Cardiac muscle cell (in vitro differentiated cells and primary cell): ENCODE measurements around the gene SRPK1. TPM values are rescaled to one million over a fixed set of nuclear protein-coding genes. Genes with fewer than 3 reads are reported as not detected.

ENCODE experiments used
- DNase-seq, 2 donors: peaks; one replicate each; pipeline versions ENCODE4 v3.0.0 to v3.0.0-alpha.2; 2010 to 2017; ENCODE audit warnings: low read depth in 1 of 2, low spot score in 1 of 2
- H3K27ac ChIP-seq: fragments of 200-600 bp; sonication (generic); 2 replicates; pipeline ENCODE4 v1.5.1; 2016
- H3K27me3 ChIP-seq: fragments of 200-600 bp; sonication (generic); 2 replicates; pipeline ENCODE4 v1.6.0; 2016; ENCODE audit warnings: control low read depth
- H3K36me3 ChIP-seq: fragments of 200-600 bp; sonication (generic); 2 replicates; pipeline ENCODE4 v1.5.1; 2016; ENCODE audit warnings: control low read depth
- H3K4me1 ChIP-seq: fragments of 200-600 bp; sonication (generic); 2 replicates; pipeline ENCODE4 v1.8.1; 2017; ENCODE audit warnings: low read depth, mild to moderate bottlenecking, mixed run types
- H3K4me3 ChIP-seq: fragments of 200-600 bp; sonication (generic); 2 replicates; pipeline ENCODE4 v1.5.1; 2016; ENCODE audit warnings: mild to moderate bottlenecking
- H3K9me3 ChIP-seq: fragments of 200-600 bp; sonication (generic); 2 replicates; pipeline ENCODE4 v1.5.1; 2017; ENCODE audit warnings: low read depth, mild to moderate bottlenecking, control low read depth
- polyA plus RNA-seq: library from polyadenylated mRNA; unstranded; fragments of >200 nt; fragmentation: Nextera tagmentation; extraction: Ambion mirVana; gene quantifications from 2 replicates; pipeline ENCODE4 v1.2.1, GENCODE V29; 2016
- total RNA-seq: library from RNA; depleted of rRNA; stranded (reverse); fragments of >200 nt; gene quantifications from 2 replicates; pipeline ENCODE4 v1.2.3, GENCODE V29; 2016
- TF ChIP-seq, protein P1 (sequence below): IDR thresholded peaks from 2 replicates; pipeline ENCODE4 v1.5.1; 2012; ENCODE audit warnings: low read depth, mild to moderate bottlenecking, low read length

The SRPK1 gene
- total and polyA plus RNA-seq, 2 experiments from 2014 or later = 37.6 to 52.0 TPM

DNA sequence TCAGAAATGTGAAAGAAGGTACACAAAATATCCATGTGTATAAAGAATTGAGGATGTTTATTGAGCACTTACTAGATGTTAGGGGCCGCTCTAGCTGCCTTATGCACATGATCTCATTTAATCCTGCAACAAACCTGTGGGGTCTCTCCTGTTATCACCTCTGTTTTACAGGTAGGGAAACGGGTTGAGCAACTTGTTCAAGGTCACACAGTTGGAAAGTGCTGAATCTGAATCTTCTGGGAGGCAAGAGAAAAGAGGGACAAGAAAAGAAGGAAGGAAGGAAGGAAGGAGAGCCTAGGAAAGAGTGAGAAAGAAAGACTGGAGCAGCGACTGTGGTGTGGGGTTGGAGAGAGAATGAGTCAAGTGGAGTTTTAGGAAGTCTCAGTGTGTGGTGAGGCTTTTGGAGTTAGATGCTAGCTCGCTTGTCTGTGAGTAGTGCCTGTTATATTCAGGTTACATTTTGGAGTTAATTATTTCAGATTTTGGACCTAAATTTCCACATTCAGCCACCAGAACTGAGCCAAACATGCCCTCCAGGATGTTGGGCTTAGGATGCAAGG lies 132.4 kb downstream of the SRPK1 start:
- TF ChIP-seq, protein P1, sequence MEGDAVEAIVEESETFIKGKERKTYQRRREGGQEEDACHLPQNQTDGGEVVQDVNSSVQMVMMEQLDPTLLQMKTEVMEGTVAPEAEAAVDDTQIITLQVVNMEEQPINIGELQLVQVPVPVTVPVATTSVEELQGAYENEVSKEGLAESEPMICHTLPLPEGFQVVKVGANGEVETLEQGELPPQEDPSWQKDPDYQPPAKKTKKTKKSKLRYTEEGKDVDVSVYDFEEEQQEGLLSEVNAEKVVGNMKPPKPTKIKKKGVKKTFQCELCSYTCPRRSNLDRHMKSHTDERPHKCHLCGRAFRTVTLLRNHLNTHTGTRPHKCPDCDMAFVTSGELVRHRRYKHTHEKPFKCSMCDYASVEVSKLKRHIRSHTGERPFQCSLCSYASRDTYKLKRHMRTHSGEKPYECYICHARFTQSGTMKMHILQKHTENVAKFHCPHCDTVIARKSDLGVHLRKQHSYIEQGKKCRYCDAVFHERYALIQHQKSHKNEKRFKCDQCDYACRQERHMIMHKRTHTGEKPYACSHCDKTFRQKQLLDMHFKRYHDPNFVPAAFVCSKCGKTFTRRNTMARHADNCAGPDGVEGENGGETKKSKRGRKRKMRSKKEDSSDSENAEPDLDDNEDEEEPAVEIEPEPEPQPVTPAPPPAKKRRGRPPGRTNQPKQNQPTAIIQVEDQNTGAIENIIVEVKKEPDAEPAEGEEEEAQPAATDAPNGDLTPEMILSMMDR = no peak
- peaks cover 20% of the 10 kb centered on the region for H3K27me3 ChIP-seq
- no peak for DNase-seq
- no peaks in the 10 kb centered on the region for H3K9me3 ChIP-seq
- H3K36me3 ChIP-seq = no peaks in the 10 kb centered on the region
- no peaks in the 10 kb centered on the region for H3K4me1 ChIP-seq
- no peak overlapping the region for H3K27ac ChIP-seq
- no peak overlapping the region for H3K4me3 ChIP-seq

DNA sequence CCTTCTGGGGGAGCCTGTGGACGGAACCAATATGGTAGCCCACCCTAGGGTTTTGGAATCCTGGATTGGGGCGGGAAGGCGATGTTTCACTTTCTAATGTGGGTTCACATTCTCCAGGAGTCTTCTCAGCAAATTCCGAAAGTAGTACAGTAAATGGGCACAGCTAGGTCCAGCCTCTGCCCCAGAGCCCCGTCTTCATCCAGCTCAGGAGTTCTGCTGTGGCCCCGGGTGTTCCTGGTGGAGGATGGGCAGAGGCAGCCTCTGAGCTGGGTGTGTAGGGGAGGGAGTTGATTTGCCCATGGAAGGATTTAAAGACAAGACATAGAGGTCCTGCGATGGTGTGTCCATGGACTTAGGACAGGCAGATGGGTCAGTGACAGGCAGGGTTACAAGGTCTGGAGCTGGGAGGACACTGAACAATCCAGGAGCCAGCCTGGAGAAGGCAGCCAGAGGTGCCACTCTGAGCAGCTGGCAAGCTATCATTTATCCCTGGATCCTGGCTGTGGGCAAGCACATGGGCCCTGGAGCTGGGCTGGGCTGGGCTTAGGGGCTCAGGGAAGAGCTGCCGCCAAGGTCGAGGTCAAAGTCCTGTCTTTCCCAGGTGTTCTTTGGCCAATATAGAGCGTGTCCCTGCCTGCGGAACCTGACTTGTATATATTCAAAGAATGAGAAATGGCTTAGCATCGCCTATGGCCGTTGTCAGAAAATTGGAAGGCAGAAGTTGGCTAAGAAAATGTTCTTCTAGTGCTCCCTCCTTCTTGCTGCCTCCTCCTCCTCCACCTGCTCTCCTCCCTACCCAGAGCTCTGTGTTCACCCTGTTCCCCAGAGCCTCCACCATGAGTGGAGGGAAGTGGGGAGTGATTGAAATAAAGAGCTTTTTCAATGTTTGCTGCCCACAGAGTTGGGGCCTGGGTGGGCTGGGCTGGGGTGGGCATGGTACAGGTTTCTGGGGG lies 133.4 kb downstream of the SRPK1 start:
- Histone ChIP-seq H3K9me3 (no peaks in the 10 kb centered on the region), H3K27ac (no peak overlapping the region), H3K4me3 (no peak overlapping the region), H3K27me3 (peaks cover 20% of the 10 kb centered on the region), H3K4me1 (no peaks in the 10 kb centered on the region), H3K36me3 (no peaks in the 10 kb centered on the region)
- DNase-seq = no peak
- TF ChIP-seq, protein P1 = no peak

DNA sequence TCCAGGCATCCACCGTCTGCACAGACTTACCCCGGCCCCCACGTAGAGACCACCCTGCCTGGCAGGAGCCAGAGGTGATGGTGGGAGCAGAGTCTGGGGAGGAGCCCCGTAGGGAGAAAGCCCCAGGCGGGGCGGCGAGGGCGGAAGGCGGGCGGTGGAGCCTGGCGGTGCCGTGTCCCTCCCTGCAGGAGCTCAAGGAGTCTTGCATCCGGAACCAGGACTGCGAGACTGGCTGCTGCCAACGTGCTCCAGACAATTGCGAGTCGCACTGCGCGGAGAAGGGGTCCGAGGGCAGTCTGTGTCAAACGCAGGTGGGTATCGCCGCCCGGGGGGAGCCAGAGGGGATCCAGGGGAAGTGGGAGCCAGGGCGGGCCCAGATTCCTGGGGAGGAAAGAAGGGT lies 134.1 kb downstream of the SRPK1 start:
- TF ChIP-seq, protein P1 = no peak

DNA sequence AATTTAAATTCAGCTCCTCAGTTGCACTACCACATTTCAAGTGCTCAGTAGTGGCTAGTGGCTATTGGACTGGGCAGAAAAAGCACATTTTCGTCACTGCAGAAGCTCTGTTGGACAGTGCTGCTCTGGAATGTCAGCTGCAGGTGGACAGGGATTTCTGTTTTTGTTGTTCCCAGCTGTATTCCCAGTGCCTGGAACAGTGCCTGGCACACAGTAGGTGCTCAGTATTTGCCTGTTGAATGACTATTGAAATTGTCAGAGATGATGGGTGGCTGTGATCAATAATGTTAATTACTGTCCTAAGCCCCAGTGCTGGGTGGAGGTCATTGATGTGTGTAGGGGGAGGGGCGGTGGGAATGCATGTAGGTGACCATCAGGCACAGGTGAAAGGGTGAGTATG lies 134.6 kb downstream of the SRPK1 start:
- TF ChIP-seq, protein P1 = no peak
- Histone ChIP-seq H3K4me1 (no peaks in the 10 kb centered on the region), H3K36me3 (no peaks in the 10 kb centered on the region), H3K27ac (no peak overlapping the region), H3K27me3 (peaks cover 20% of the 10 kb centered on the region), H3K9me3 (no peaks in the 10 kb centered on the region), H3K4me3 (no peak overlapping the region)
- DNase-seq = no peak

More for the DNA sequence above, 134.1 kb downstream of the SRPK1 start:
- Histone ChIP-seq H3K36me3 (no peaks in the 10 kb centered on the region), H3K27ac (no peak overlapping the region), H3K27me3 (peaks cover 20% of the 10 kb centered on the region), H3K9me3 (no peaks in the 10 kb centered on the region), H3K4me1 (no peaks in the 10 kb centered on the region), H3K4me3 (no peak overlapping the region)
- DNase-seq = no peak

DNA sequence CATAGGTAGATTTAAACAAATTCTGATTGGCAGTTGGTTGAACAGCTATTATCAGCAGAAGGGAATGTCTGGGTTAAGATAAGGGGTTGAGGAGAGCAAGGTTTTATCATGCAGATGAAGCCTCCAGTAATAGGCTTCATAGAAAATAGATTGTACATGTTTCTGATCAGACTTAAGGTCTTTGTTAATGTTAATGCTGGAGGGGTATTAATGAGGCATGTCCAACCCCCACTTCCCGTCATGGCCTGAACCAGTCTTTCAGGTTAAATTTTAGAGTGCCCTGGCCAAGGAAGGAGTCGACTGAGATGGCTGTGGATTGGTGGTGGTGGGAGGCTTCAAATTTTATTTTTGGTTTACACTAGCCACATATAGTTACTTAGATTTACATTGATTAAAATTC lies 136.7 kb downstream of the SRPK1 start:
- Histone ChIP-seq H3K9me3 (no peaks in the 10 kb centered on the region), H3K27ac (no peak overlapping the region), H3K4me1 (no peaks in the 10 kb centered on the region), H3K27me3 (peaks cover 20% of the 10 kb centered on the region), H3K36me3 (no peaks in the 10 kb centered on the region), H3K4me3 (no peak overlapping the region)
- TF ChIP-seq, protein P1 = no peak
- no peak for DNase-seq

Other genes with a start within 250 kb of the SRPK1 start
- 20.5 and 32.4 TPM in 2 replicates for gene FKBP5, start 232.2 kb downstream of the SRPK1 start, total RNA-seq
- 53.0 and 89.7 TPM in 2 replicates for gene FKBP5, start 232.2 kb downstream of the SRPK1 start, polyA plus RNA-seq
- gene ARMC12, start 184.1 kb downstream of the SRPK1 start, total RNA-seq = 0.56 and 4.1 TPM in 2 replicates
- 2.3 and 4.9 TPM in 2 replicates for gene ARMC12, start 184.1 kb downstream of the SRPK1 start, polyA plus RNA-seq
- gene CLPSL2, start 144.5 kb downstream of the SRPK1 start, total RNA-seq = not detected in 2 replicates
- gene CLPSL2, start 144.5 kb downstream of the SRPK1 start, polyA plus RNA-seq = 1.2 TPM in 1 of 2 replicates, not detected in the other
- not detected in 2 replicates for gene CLPSL1, start 140.1 kb downstream of the SRPK1 start, total RNA-seq
- gene CLPSL1, start 140.1 kb downstream of the SRPK1 start, polyA plus RNA-seq = not detected in 2 replicates
- gene CLPS, start 123.8 kb downstream of the SRPK1 start, total RNA-seq = not detected in 2 replicates
- gene CLPS, start 123.8 kb downstream of the SRPK1 start, polyA plus RNA-seq = not detected in 2 replicates
- gene LHFPL5, start 115.7 kb downstream of the SRPK1 start, total RNA-seq = not detected in 2 replicates
- gene LHFPL5, start 115.7 kb downstream of the SRPK1 start, polyA plus RNA-seq = not detected in 2 replicates
- not detected in 2 replicates for gene SLC26A8, start 103.5 kb upstream of the SRPK1 start, total RNA-seq
- gene SLC26A8, start 103.5 kb upstream of the SRPK1 start, polyA plus RNA-seq = 0.37 TPM in 1 of 2 replicates, not detected in the other
- gene MAPK14, start 106.7 kb upstream of the SRPK1 start, total RNA-seq = 62.2 and 96.2 TPM in 2 replicates
- 41.6 and 61.6 TPM in 2 replicates for gene MAPK14, start 106.7 kb upstream of the SRPK1 start, polyA plus RNA-seq
- 1.7 and 2.3 TPM in 2 replicates for gene MAPK13, start 209.4 kb upstream of the SRPK1 start, total RNA-seq
- gene MAPK13, start 209.4 kb upstream of the SRPK1 start, polyA plus RNA-seq = 1.1 and 3.8 TPM in 2 replicates